Measurements from ENCODE around the gene NUDT22. TPM values are rescaled to one million over a fixed set of nuclear protein-coding genes. Genes with fewer than 3 reads are reported as not detected.

NUDT22 gene
- polyA plus RNA-seq, 1 donor from 2014 or later, result 47.3 TPM

DNA sequence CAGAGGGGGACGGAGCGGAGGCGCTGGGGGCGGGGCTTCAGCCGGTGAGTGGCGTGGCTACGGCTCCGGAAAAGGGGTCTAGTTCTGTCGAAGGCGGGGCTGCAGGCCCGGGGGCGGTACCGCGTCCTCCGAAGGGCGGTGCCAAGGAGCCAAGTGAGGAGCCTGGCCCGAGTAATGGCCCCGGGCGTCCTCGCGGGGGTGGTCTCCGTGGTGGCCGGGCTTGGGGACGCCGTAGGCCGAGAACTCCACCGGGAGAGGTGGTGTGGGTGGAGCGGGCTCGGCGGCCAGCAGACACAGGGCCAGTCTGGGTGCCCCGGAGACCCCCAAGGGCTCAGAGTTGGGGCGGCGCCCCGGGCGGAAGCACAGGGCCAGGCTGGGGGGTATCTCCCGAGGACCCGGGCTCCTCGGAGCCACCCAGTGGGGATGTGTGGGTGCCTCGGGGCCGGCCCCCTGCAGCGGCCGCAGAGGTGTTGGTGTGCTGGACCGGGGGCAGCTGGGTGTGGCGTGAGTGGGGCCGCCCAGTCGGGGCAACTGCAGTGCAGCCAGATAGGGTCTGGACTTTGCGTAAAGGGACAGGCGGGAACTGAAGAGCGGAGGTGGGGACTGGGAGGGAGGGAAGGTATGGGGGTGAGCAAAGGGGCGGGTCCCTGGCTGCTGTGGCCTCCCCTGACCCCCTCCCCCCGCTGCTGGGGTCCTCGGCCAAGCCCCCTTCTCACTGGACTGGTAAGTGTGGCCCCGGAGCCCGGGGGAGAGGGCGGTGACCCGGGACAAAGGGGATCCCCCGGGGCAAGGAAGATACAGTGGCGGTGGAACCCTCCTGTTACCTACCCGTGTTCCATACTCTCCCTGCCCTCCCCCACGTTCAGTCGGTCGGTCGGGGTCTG is 15.7 kb downstream of the NUDT22 start:
- Histone ChIP-seq H3K9ac (ENCODE audit: low read length) (peak overlapping the region; percentile 82), H3K27me3 (ENCODE audit: insufficient read depth, low read depth, low read length) (no peaks in the 10 kb centered on the region), H3K27ac (ENCODE audit: low read length) (peak overlapping the region; percentile 94), H3K4me2 (ENCODE audit: low read length) (peak overlapping the region; percentile 80), H3K4me3 (ENCODE audit: low read length) (peak overlapping the region; percentile 97), H3K9me3 (ENCODE audit: low read length) (no peaks in the 10 kb centered on the region), H2AFZ (ENCODE audit: low read depth, low read length) (no peak overlapping the region), H3K9me2 (ENCODE audit: insufficient read depth, low read length) (no peaks in the 10 kb centered on the region), H4K20me1 (ENCODE audit: insufficient read depth) (no peaks in the 10 kb centered on the region), H3K79me2 (replicated peaks; ENCODE audit: insufficient read depth, low read length) (peaks cover 13% of the 10 kb centered on the region), H3K36me3 (ENCODE audit: insufficient read depth, low read length) (no peaks in the 10 kb centered on the region), H3F3A (ENCODE audit: insufficient read depth, low read length, poor library complexity, severe bottlenecking) (no peaks in the 10 kb centered on the region)
- TF ChIP-seq POLR2AphosphoS5 (IDR thresholded peaks at IDR 0.05), result peak; percentile 45
- no peak for TF ChIP-seq MXI1 (conservative IDR thresholded peaks at IDR 0.05; ENCODE audit: poor library complexity, severe bottlenecking)
- TF ChIP-seq, protein P1, sequence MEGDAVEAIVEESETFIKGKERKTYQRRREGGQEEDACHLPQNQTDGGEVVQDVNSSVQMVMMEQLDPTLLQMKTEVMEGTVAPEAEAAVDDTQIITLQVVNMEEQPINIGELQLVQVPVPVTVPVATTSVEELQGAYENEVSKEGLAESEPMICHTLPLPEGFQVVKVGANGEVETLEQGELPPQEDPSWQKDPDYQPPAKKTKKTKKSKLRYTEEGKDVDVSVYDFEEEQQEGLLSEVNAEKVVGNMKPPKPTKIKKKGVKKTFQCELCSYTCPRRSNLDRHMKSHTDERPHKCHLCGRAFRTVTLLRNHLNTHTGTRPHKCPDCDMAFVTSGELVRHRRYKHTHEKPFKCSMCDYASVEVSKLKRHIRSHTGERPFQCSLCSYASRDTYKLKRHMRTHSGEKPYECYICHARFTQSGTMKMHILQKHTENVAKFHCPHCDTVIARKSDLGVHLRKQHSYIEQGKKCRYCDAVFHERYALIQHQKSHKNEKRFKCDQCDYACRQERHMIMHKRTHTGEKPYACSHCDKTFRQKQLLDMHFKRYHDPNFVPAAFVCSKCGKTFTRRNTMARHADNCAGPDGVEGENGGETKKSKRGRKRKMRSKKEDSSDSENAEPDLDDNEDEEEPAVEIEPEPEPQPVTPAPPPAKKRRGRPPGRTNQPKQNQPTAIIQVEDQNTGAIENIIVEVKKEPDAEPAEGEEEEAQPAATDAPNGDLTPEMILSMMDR (IDR thresholded peaks at IDR 0.05; ENCODE audit: poor library complexity, severe bottlenecking), result peak; percentile 35

DNA sequence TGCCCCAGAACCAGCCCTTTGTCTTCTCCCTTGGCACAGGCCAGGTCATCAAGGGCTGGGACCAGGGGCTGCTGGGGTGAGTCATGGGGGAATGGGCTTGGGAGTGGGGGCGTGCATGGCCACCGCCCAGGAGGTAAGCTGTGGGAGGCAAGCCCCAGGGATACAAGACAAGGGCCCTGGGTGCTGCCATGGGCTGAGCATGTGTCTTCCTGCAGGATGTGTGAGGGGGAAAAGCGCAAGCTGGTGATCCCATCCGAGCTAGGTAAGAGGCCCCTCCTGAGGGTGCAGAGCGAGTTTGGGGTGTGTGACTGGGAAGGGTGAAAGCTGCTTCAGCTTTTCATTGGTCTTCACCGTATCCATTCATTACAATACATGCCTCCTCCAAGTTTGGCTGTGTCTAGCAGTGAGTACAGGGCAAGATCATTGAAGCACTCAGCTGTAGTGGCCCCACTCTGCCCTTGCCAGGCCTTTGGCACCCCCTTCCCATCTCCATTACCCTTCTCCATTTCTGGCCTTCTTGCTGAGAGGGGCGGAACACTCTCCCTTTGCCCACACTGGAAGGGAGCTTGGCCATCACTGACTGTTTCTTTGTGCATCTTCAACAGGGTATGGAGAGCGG is 17.3 kb downstream of the NUDT22 start:
- Histone ChIP-seq H4K20me1 (ENCODE audit: insufficient read depth) (no peaks in the 10 kb centered on the region), H3K4me3 (ENCODE audit: low read length) (peak overlapping the region; percentile 2), H3K9me3 (ENCODE audit: low read length) (no peaks in the 10 kb centered on the region), H3K79me2 (replicated peaks; ENCODE audit: insufficient read depth, low read length) (peaks cover 13% of the 10 kb centered on the region), H3F3A (ENCODE audit: insufficient read depth, low read length, poor library complexity, severe bottlenecking) (no peaks in the 10 kb centered on the region), H3K4me2 (ENCODE audit: low read length) (no peak overlapping the region), H3K27ac (ENCODE audit: low read length) (no peak overlapping the region), H3K27me3 (ENCODE audit: insufficient read depth, low read depth, low read length) (no peaks in the 10 kb centered on the region), H3K36me3 (ENCODE audit: insufficient read depth, low read length) (no peaks in the 10 kb centered on the region), H3K9ac (ENCODE audit: low read length) (no peak overlapping the region), H3K9me2 (ENCODE audit: insufficient read depth, low read length) (no peaks in the 10 kb centered on the region), H2AFZ (ENCODE audit: low read depth, low read length) (no peak overlapping the region)
- TF ChIP-seq EP300 (conservative IDR thresholded peaks at IDR 0.05; ENCODE audit: poor library complexity, severe bottlenecking) (no peak), EZH2 (IDR thresholded peaks at IDR 0.05; ENCODE audit: borderline replicate concordance, insufficient read depth, low read length, poor library complexity, severe bottlenecking) (no peak), REST (IDR thresholded peaks at IDR 0.05; ENCODE audit: borderline replicate concordance) (no peak), RAD21 (conservative IDR thresholded peaks at IDR 0.05) (no peak), TAF1 (IDR thresholded peaks at IDR 0.05; ENCODE audit: low read depth) (no peak), POLR2AphosphoS5 (IDR thresholded peaks at IDR 0.05) (no peak), SMC3 (conservative IDR thresholded peaks at IDR 0.05; ENCODE audit: poor library complexity) (no peak), MXI1 (conservative IDR thresholded peaks at IDR 0.05; ENCODE audit: poor library complexity, severe bottlenecking) (no peak)
- TF ChIP-seq, protein P1 (IDR thresholded peaks at IDR 0.05; ENCODE audit: poor library complexity, severe bottlenecking), result no peak

All from neural cell (in vitro differentiated cells).